GM12878 (cell line): ENCODE data around the gene URB1. TPM values are rescaled to one million over a fixed set of nuclear protein-coding genes. Genes with fewer than 3 reads are reported as not detected.

Experiments
- ATAC-seq: fragments of 200-7000 bp; cut with Tn5 transposase; 3 replicates; pipeline ENCODE4 v1.9.1; 2020; ENCODE audit warnings: mild to moderate bottlenecking, moderate library complexity
- BruUV-seq: library from RNA; stranded (reverse); fragments of 400-500 nt; replicated peaks from 2 replicates; lab custom pipeline; 2021; lab: Mats Ljungman, UMichigan
- CTCF ChIA-PET: fragments of 300-600 bp; sonication (Branson Sonifier 250); formaldehyde crosslinking; extraction: SDS; loops from one replicate; lab custom pipeline; 2021; ENCODE audit warnings: inconsistent platforms; lab: Yijun Ruan, JAX
- POLR2A ChIA-PET: fragments of 350-600 bp; formaldehyde crosslinking; extraction: SDS; loops from one replicate; lab custom pipeline; 2021; ENCODE audit warnings: inconsistent platforms; lab: Charles Lee
- RAD21 ChIA-PET: fragments of 300-600 bp; sonication (Branson Sonifier 250); formaldehyde crosslinking; loops from one replicate; lab custom pipeline; 2023; ENCODE audit warnings: antibody characterized with exemption; ENCODE audit not compliant: unreplicated experiment; lab: Charles Lee
- SMC1A ChIA-PET: fragments of 300-600 bp; sonication (Branson Sonifier 250); formaldehyde crosslinking; loops from one replicate; lab custom pipeline; 2023; ENCODE audit not compliant: unreplicated experiment, uncharacterized antibody; lab: Charles Lee
- DNase-seq: peaks from one replicate; pipeline ENCODE4 v3.0.0-alpha.2; 2011; ENCODE audit warnings: low read depth, low spot score
- FAIRE-seq: peaks from 3 replicates; lab custom pipeline; 2011; peaks lifted over from hg19 to GRCh38; lab: Jason Lieb, UNC
- H2AFZ ChIP-seq: 2 replicates; pipeline ENCODE4 v1.6.0; 2011; ENCODE audit warnings: low read depth, low read length, control low read depth; ENCODE audit not compliant: control insufficient read depth
- H3K27ac ChIP-seq: 2 replicates; pipeline ENCODE4 v1.5.1; 2011; ENCODE audit warnings: control low read depth; ENCODE audit not compliant: control insufficient read depth, insufficient read depth
- H3K27me3 ChIP-seq, 2 experiments: replicated peaks in 1 of 2; 2 replicates each; pipeline versions ENCODE4 v1.6.0 to v1.6.1; 2011; ENCODE audit warnings: low read length in 1 of 2; ENCODE audit not compliant: control insufficient read depth in 2 of 2, insufficient read depth in 2 of 2
- H3K36me3 ChIP-seq, 2 experiments: 2 replicates each; pipeline ENCODE4 v1.5.1; 2011; ENCODE audit warnings: low read length in 1 of 2; ENCODE audit not compliant: control insufficient read depth in 2 of 2, insufficient read depth in 2 of 2
- H3K4me1 ChIP-seq: 2 replicates; pipeline ENCODE4 v1.6.1; 2011; ENCODE audit warnings: mild to moderate bottlenecking, low read length, moderate library complexity, mixed read lengths; ENCODE audit not compliant: control insufficient read depth, insufficient read depth
- H3K4me2 ChIP-seq: 2 replicates; pipeline ENCODE4 v1.6.0; 2011; ENCODE audit warnings: control low read depth; ENCODE audit not compliant: control insufficient read depth, insufficient read depth
- H3K4me3 ChIP-seq: fragments of 200-600 bp; sonication (generic); 2 replicates; pipeline ENCODE4 v1.5.1; 2016
- H3K79me2 ChIP-seq: 2 replicates; pipeline ENCODE4 v1.6.0; 2011; ENCODE audit warnings: low read length; ENCODE audit not compliant: control insufficient read depth, insufficient read depth
- H3K9ac ChIP-seq: 2 replicates; pipeline ENCODE4 v1.8.0; 2011; ENCODE audit warnings: low read length, control low read depth, mixed read lengths; ENCODE audit not compliant: control insufficient read depth, insufficient read depth
- H3K9me3 ChIP-seq: replicated peaks from 3 replicates; pipeline ENCODE4 v1.5.1; 2011; ENCODE audit warnings: mild to moderate bottlenecking, low read length; ENCODE audit not compliant: control insufficient read depth, insufficient read depth
- H4K20me1 ChIP-seq: 2 replicates; pipeline ENCODE4 v1.6.0; 2011; ENCODE audit not compliant: control insufficient read depth, insufficient read depth
- CBX3 ChIP-seq: fragments of 200-600 bp; sonication (generic); IDR thresholded peaks from 2 replicates; pipeline ENCODE4 v1.6.1; 2016; ENCODE audit warnings: low read depth, borderline replicate concordance
- FOXK2 ChIP-seq: fragments of 450-650 bp; IDR thresholded peaks from 2 replicates; pipeline ENCODE4 v1.6.1; 2017; ENCODE audit warnings: mild to moderate bottlenecking, moderate library complexity
- PML ChIP-seq: IDR thresholded peaks from 2 replicates; pipeline ENCODE4 v1.6.1; 2012; ENCODE audit warnings: low read length, inconsistent platforms
- POLR2AphosphoS2 ChIP-seq: IDR thresholded peaks from 2 replicates; pipeline ENCODE4 v1.6.1; 2011; ENCODE audit warnings: low read depth, mild to moderate bottlenecking, low read length, improper control_type of control experiment, moderate library complexity
- RCOR1 ChIP-seq: conservative IDR thresholded peaks from 2 replicates; pipeline ENCODE4 v1.6.1; 2012; ENCODE audit warnings: low read depth, low read length, improper control_type of control experiment
- RFX5 ChIP-seq: IDR thresholded peaks from 2 replicates; pipeline ENCODE4 v1.6.1; 2011; ENCODE audit warnings: low read depth, low read length, improper control_type of control experiment
- SP1 ChIP-seq: IDR thresholded peaks from one replicate; pipeline ENCODE4 v1.6.1; 2011; ENCODE audit warnings: low read depth, low read length
- SREBF2 ChIP-seq: IDR thresholded peaks from 2 replicates; pipeline ENCODE4 v1.6.1; 2012; ENCODE audit warnings: mild to moderate bottlenecking, low read length
- ZNF384 ChIP-seq: IDR thresholded peaks from 2 replicates; pipeline ENCODE4 v1.6.1; 2012; ENCODE audit warnings: low read depth, mild to moderate bottlenecking, low read length, improper control_type of control experiment, borderline replicate concordance
- WGBS: methylation state at CpG from one replicate; pipeline ENCODE4 v1.1.6; 2016; ENCODE audit warnings: low lambda C conversion rate; ENCODE audit not compliant: insufficient replicate concordance, insufficient coverage; ENCODE audit errors: missing lambda C conversion rate; 5-methylcytosine and 5-hydroxymethylcytosine counted together
- in situ Hi-C: fragments of 300-500 bp; cut with MboI; formaldehyde crosslinking; loops from 9 replicates; pipeline ENCODE4 v1.14.3; 2018; ENCODE audit warnings: mixed read lengths
- intact Hi-C: fragments of 100-400 bp; cut with micrococcal nuclease; formaldehyde crosslinking; loops from one replicate; pipeline ENCODE4 v1.14.2; 2022; ENCODE audit not compliant: unreplicated experiment
- polyA plus RNA-seq, 11 experiments: library from polyadenylated mRNA; depleted of rRNA in 4 of 11; unstranded in 6 of 11; stranded (reverse) in 5 of 11; fragments of >200 nt; fragmentation: Nextera tagmentation in 4 of 11; fragmentation: Illumina TruSeq in 1 of 11; extraction: Ambion mirVana in 4 of 11; extraction: Trizol in 1 of 11; gene quantifications; 1 replicate in 1 of 11; 2 replicates in 10 of 11; pipeline versions ENCODE4 v1.2.1 to v1.2.3, GENCODE V29; 2011 to 2016; ENCODE audit warnings: inconsistent platforms in 2 of 11, missing spikeins in 2 of 11, low read depth in 1 of 11
- total RNA-seq, 4 experiments: library from RNA; depleted of rRNA in 3 of 4; stranded (reverse); fragments of >200 nt in 3 of 4; fragmentation: Illumina TruSeq in 1 of 4; extraction: Trizol in 1 of 4; gene quantifications; 2 replicates each; pipeline versions ENCODE4 v1.2.1 to v1.2.3, GENCODE V29; 2013 to 2021
- TF ChIP-seq, protein P1 (sequence below): IDR thresholded peaks from 2 replicates; pipeline ENCODE4 v1.6.1; 2012; ENCODE audit warnings: improper control_type of control experiment, low read depth, low read length; ENCODE audit not compliant: insufficient replicate concordance

The URB1 gene
- total and polyA plus RNA-seq, 10 of the 15 experiments (the other 5 are each of a cell fraction or from before 2014, with no cell fraction given): 0.56 to 23.2 (median 8.9) TPM

DNA sequence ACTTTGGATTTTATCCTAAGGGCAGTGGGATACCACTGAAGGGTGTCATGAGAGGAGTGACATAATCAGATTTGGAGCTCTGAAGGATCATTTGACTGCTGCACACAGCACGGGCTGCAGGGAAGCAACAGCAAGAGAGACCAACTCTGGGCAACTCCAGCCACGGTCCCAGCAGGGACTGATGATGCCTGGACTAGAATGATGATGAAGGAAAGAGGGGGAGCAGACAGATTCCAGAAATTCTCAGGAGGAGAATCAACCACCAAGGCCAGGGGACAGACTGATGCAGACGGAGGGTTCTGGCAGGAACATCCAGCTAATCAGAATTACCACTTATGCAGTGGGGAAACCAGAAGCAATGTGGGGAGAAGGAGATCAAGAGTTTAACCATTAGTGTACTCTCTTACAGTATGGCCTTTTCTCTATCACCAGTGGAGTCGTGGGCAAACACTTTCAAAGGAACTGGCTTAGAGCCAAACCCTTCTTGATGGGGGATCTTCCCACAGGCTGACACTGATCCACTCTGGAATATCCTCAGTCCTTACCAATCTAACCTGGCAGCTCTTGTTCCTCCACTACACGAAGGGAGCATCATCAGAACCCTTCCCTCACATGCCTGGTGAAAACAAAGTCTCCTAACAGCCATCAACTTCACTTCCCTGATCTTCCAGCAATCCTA lies 3.3 kb downstream of the URB1 start:
- intact Hi-C loops: no loop called here

More for the DNA sequence above, 3.3 kb downstream of the URB1 start:
- H2AFZ ChIP-seq: no peak overlapping the region
- no peaks in the 10 kb centered on the region; the same call in 1 of the 2 replicates for H4K20me1 ChIP-seq
- in situ Hi-C loops: loop anchor here (25.0 kb wide), 1 partner anchor 1248 kb away; the partner anchor contains the start of genes CRYZL1 and ITSN1
- RAD21 ChIA-PET: no interaction called here
- H3K36me3 ChIP-seq: peaks cover 0 to 10% of the 10 kb centered on the region in 2 experiments; a peak in 2 of 4 replicates
- DNase-seq: no peak
- H3K79me2 ChIP-seq: peaks cover 49% of the 10 kb centered on the region
- POLR2A ChIA-PET: no interaction called here
- FAIRE-seq: no peak
- H3K27ac ChIP-seq: no peak overlapping the region
- H3K27me3 ChIP-seq: no peaks in the 10 kb centered on the region
- peak overlapping the region; percentile 38 for H3K4me2 ChIP-seq
- TF ChIP-seq, protein P1, sequence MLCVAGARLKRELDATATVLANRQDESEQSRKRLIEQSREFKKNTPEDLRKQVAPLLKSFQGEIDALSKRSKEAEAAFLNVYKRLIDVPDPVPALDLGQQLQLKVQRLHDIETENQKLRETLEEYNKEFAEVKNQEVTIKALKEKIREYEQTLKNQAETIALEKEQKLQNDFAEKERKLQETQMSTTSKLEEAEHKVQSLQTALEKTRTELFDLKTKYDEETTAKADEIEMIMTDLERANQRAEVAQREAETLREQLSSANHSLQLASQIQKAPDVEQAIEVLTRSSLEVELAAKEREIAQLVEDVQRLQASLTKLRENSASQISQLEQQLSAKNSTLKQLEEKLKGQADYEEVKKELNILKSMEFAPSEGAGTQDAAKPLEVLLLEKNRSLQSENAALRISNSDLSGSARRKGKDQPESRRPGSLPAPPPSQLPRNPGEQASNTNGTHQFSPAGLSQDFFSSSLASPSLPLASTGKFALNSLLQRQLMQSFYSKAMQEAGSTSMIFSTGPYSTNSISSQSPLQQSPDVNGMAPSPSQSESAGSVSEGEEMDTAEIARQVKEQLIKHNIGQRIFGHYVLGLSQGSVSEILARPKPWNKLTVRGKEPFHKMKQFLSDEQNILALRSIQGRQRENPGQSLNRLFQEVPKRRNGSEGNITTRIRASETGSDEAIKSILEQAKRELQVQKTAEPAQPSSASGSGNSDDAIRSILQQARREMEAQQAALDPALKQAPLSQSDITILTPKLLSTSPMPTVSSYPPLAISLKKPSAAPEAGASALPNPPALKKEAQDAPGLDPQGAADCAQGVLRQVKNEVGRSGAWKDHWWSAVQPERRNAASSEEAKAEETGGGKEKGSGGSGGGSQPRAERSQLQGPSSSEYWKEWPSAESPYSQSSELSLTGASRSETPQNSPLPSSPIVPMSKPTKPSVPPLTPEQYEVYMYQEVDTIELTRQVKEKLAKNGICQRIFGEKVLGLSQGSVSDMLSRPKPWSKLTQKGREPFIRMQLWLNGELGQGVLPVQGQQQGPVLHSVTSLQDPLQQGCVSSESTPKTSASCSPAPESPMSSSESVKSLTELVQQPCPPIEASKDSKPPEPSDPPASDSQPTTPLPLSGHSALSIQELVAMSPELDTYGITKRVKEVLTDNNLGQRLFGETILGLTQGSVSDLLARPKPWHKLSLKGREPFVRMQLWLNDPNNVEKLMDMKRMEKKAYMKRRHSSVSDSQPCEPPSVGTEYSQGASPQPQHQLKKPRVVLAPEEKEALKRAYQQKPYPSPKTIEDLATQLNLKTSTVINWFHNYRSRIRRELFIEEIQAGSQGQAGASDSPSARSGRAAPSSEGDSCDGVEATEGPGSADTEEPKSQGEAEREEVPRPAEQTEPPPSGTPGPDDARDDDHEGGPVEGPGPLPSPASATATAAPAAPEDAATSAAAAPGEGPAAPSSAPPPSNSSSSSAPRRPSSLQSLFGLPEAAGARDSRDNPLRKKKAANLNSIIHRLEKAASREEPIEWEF: no peak
- no peak for TF ChIP-seq SREBF2
- TF ChIP-seq POLR2AphosphoS2: no peak
- no peak for TF ChIP-seq ZNF384
- no peak for TF ChIP-seq RFX5
- no peak for TF ChIP-seq FOXK2
- no peak for TF ChIP-seq RCOR1
- no peak for TF ChIP-seq CBX3
- no peak for TF ChIP-seq PML
- no peak for TF ChIP-seq SP1
- 96% methylated on average over 5 of the region's 5 CpGs for WGBS
- peak overlapping the region; percentile 23; the same call in 1 of the 2 replicates for H3K4me3 ChIP-seq
- CTCF ChIA-PET: no interaction called here
- H3K9me3 ChIP-seq: no peaks in the 10 kb centered on the region
- ATAC-seq: no peak
- no peaks in the 10 kb centered on the region for H3K4me1 ChIP-seq
- BruUV-seq: no TSS peak
- SMC1A ChIA-PET: no interaction called here
- no peak overlapping the region for H3K9ac ChIP-seq
